Measurements from ENCODE around the gene HTR3B.
"Not testable (repeated sequence)": the region's sequence is repeated elsewhere in the genome, so short reads cannot be mapped to it uniquely, and the experiment has no call there.

The HTR3B gene, protein sequence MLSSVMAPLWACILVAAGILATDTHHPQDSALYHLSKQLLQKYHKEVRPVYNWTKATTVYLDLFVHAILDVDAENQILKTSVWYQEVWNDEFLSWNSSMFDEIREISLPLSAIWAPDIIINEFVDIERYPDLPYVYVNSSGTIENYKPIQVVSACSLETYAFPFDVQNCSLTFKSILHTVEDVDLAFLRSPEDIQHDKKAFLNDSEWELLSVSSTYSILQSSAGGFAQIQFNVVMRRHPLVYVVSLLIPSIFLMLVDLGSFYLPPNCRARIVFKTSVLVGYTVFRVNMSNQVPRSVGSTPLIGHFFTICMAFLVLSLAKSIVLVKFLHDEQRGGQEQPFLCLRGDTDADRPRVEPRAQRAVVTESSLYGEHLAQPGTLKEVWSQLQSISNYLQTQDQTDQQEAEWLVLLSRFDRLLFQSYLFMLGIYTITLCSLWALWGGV

DNA sequence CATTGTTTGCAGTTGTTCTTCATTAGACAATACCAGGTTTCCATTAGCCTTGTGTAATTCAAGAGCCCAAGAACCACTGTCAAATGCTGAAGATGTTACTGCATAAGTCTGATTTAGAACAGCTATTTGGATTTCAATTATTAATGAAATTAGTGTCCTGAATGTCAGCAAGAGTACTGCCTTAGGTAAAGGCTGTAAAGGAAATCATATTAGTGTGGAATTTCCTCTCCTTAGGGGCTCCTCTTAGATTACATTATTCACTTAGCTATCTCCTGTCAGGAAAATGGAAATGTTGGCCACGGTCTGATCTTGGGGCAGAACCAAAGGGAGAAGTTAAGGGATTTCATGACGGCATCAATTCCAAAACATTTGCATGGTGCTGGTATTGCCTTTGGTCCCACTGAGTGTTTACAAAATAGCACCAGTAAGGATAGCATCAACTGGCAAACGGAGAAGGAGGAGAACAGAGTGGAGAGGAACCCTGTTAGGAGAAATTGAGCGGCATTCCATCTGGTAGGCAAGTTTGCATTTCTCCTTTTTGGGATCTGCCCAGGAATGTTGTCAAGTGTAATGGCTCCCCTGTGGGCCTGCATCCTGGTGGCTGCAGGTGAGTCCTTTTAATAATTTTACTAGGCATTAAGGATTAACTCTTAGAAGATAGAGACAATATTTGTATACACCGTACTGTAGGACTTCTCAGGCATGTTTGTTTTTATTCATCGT lies at the start of gene HTR3B:
Gene HTR3B, plus strand, starts transcription at position 418 of the 723 bp plus-strand sequence. Its CDS starts 138 bp downstream, at position 556.
- DNase-seq = no peak

DNA sequence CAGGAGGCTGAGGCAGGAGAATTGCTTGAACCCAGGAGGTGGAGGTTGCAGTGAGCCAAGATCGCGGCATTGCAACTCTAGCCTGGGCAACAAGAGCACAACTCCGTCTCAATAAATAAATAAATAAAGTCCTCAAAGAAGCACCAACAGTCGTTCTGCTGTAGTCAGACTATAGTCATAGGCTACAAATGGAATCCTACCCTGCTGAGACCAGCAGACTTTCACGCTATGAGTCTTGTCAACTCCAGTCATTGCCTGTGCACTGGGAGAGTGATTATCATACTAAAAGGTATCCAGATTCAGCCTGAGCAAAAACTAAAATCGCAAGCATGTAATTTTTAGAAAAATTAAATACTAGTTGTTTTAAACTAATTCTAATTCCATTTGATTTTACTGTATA lies 48.8 kb upstream of the HTR3B start:
- no peak for DNase-seq

DNA sequence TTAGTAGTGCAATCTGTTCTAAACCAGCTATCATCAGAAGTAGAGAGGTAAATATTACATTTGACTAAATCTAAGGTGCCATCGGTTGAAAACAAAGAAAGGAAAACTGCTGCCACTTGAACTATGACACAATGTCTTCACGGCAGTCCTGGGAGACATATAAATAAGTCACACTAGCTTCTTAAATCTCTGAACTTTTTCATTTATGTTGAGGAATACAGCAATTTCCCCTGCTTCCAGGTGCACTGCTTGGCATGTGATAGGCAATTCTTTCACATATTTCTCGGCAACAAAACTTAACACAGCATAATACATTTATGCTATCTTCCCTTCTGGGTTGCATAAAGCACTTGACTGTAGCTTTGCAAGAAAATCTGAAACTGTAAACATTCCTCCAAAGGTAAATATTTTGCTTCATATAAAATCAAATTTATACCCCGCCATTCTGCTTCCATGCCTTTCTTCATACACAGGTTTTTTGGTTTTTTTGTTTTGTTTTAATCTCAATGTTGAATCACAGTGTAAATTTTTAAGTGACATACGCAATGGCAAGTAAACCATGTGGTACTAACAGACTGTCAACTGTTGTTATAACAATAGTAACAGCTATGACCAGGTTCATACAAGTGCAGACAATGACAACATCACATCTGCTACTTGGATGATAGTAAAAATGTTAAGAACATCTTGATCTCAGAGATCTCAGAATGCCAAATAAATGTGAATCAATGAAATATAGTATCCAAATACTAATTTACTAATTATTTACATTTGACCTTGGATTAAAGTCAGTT lies 47.4 kb upstream of the HTR3B start:
- no peak for DNase-seq

DNA sequence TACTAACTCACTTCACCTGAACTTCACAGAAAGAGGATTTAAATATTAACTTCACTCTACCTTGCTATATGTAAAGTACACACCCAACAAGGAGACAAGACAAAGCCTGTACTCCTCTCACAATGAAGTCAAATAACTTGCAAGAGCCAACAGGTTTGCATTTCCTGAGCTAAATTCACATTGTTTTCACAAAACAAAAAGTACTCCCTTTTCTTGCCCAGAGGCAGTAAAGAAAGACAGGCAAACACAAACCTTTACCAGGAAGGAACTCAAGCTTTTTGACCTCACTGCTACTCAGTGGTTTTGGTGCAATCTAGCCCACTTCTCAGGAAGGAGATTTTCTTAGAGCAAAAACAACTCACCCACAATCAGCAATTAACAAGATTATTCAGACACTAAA lies 44.9 kb upstream of the HTR3B start:
- DNase-seq = no peak

DNA sequence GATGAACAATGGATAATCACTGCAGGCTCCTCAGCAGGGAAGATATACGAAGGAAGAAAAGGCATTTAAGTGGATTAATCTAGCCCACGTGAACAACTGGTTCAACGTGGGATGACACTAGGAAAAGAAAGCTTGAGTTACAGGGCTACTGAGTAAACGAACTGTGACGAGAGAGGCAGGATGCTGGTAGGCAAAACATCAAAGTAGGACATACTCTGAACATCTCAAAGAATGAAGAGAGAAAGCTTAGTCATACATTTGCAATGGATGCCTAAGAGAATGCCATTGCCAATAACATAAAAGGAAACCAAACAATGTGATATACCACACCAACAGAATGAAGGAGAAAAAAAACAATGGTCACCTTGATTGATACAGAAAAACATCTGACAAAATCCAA lies 42.2 kb upstream of the HTR3B start:
- no peak for DNase-seq

DNA sequence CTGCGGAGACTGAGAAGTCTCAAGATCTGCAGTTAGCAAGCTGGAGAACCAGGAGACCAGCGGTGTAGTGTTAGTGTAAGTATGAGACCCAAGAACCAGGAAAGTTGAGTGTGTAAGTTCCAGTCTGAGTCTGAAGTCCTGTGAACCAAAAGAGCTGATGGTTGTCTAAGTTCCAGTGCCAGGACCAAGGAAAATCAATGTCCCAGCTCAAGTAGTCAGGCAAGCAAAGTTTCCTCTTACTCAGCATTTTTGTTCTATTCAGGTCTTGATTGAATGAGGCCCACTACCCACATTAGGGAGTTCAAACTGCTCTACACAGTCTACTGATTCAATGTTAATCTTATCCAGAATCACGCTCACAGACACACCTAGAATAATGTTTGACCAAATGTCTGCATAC lies 40.2 kb upstream of the HTR3B start:
- no peak for DNase-seq

DNA sequence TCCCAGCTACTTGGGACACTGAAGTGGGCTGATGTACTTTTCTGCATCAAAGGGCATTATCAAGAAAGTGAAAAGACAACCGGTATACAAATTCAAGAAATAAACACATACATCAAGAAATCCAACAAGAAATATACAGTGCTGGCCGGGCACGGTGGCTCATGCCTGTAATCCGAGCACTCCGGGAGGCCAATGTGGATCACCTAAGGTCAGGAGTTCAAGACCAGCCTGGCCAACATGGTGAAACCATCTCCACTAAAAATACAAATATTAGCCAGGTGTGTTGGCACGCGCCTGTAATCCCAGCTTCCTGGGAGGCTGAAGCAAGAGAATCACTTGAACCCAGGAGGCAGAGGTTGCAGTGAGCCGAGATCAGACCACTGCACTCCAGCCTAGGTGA lies 38.7 kb upstream of the HTR3B start:
- no peak for DNase-seq

DNA sequence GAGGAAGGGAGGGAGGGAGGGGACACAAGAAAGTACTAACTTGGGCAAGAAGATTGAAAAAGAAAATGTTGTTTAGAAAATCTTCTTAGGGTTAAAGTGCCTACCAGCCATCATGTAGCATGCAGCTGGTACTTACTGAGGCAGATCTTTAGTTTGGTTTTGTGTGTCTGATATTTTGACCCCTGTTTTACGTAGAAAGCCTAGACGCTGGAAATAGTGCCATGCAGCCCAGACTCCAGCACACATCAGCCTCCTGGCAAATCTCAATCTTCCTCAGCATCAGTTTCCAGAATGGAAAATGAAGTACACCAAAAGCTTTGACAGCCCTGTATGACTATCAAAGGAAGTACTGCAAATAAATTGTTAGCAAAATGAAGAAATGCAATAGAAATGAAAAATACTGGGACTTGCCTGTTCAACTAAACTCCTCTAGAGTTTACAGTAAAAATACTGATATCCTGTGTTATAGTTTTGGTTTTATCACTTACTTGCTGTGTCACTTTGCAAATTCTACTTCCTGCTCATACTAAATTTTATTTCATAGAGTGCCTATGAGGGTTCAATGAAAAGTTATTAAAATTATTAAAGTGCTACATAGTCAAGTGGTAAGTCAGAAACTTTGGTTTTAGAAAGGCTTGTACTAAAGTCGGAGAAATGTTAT lies 36.6 kb upstream of the HTR3B start:
- no peak for DNase-seq

DNA sequence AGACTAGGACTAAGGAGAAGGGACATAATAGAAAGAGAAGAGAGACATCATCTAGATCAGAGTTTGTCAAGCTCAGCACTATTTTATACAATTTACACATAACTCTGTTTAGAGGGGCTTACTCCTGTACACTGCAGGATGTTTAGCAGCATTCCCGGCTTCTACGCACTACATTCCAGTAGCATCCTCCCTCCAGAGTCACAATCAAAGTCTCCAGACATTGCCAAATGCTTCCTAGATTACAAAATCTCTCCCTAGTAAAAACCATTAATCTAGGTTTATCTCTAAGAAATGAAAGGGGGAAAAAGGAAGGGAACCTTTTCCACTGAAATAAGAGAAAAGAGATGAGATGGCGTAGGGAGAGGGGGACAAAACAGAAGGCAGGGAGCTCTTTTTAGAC lies 33.3 kb upstream of the HTR3B start:
- no peak for DNase-seq

DNA sequence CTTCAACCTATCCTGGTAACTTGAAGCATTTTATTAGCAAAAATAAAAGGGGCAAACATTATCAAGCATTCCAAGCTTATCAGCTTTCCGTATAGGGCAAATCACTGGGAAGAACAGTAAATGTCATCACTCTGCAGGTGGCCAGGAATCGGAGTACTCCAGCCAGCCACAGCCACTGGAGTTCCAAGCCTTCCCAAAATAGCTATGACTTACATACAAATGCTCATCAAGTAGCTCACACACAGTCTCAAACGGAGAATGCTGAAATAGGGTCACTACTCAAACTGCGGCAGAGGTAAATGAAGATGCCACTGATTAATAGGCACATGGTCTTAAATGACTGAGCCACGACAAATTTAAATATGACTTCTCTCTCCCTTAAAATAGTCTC lies 31.4 kb upstream of the HTR3B start:
- no peak for DNase-seq

DNA sequence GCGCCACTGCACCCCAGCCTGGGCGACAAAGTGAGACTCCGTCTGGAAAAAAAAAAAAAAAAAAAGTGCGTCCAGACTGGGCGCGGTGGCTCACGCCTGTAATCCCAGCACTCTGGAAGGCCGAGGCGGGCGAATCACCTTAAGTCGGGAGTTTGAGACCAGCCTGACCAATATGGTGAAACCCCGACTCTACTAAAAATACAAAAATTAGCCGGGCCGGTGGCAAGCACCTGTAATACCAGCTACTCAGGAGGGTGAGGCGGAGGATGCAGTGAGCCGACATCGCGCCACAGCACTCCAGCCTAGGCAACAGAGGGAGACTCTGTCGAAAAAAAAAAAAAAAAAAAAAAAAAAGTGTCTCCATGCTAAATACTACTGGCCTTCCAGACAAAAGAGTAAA lies 30.5 kb upstream of the HTR3B start:
- no peak for DNase-seq

DNA sequence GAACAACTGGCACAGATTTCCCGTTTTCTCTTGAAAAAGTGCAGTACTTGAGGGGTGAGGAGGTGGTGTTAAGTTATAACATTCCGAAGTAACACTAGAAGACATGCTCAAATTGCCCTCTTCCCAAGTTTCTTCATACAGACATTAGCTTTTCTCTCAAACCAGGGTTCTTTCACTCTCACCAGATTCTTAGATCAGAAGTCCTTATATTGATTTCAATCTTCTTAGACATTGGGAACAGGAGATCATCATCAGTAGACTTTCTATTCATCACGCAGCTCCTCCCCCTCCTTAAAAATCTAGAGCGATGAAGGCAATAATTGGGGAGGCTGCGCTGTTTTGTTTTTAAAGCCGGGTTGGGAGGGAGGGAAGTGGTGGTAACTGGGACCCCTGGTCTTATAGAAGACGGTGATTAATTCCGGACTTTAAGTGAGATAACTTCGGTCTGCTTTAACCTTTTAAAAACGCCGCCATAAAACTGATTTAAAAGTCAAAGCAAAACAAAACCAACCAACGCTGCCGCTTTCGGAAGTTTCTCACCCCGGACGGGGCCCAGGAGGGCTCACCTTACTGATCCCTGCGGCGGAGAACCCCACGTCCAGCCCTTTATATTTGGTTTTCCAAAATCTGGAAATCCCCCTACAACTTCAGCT lies 29.9 kb upstream of the HTR3B start:
- DNase-seq = no peak

DNA sequence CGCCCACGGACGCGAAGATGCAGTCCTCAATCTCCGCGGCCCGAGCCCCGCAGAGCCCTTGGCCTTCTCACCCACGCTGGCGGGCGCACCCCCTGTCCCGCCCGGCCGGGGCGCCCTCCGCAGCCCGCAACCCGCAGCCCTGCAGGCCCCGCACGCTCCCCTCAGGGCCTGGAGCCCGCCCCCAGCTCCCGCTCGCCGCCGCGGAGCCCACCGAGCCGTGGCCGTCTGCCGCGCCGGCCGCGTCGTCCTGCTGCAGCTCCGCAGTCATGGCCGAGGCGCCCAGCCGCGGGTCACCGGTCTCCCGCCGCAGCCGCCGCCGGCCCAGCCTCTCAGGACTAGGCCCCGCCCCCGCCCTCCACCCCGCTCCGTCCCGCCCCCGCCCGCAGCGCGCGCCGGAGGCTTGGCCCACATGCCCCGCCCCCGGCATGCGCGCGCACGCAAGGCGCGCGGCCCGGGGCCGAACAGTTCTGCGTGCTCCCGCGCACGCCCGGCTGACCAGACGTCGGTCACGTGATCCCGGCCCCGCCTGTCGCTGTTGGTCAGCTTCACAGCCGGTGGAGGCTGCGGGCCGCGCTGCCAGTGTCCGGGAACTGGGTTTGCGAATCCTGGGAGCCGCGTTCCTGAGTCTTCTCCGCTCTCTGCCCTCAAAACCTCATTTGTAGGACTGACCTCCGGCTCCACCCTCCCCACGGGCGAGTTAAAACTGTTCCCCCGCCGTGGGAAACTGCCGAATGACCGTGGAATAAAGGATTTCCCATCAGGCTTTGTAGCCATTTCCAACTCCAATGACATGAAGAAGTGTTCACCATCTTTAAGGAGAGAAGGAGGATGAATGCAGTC lies 29.1 kb upstream of the HTR3B start, which contains the start of gene USP28:
Gene USP28, minus strand, starts transcription at position 339 of the 840 bp plus-strand sequence. Its CDS starts 71 bp downstream, at position 268.
- DNase-seq = peak; percentile 68 to 76

DNA sequence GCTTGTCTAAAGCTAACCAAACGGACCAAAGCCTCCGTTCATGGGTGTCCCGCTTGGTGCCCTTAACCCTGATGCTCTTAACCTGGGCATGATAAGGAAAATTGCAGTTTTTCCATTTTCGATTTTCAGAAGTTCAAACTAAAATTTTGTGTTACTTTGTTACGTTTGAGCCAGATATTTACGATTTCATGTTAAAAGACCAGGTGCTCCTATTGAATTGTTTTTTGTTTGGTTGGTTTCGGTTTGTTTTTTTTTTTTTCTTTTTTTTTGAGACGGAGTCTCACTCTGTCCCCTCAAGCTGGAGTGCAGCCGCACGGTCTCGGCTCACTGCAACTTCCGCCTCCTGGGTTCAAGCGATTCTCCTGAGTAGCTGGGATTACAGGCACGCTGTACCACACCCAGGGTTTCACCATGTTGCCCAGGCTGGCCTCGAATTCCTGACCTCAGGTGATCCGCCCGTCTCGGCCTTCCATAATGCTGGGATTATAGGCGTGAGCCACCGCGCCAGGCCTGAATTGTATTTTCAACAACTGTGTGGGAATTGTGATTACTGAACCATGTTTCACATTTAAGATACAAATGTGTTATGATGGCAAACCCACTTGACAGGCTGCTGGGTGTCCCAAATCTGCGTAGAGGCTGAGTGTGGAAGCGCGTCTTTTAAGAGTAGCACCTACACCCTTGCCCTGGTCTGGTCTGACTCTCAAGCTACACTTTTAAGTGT lies 28.4 kb upstream of the HTR3B start:
- no peak for DNase-seq

DNA sequence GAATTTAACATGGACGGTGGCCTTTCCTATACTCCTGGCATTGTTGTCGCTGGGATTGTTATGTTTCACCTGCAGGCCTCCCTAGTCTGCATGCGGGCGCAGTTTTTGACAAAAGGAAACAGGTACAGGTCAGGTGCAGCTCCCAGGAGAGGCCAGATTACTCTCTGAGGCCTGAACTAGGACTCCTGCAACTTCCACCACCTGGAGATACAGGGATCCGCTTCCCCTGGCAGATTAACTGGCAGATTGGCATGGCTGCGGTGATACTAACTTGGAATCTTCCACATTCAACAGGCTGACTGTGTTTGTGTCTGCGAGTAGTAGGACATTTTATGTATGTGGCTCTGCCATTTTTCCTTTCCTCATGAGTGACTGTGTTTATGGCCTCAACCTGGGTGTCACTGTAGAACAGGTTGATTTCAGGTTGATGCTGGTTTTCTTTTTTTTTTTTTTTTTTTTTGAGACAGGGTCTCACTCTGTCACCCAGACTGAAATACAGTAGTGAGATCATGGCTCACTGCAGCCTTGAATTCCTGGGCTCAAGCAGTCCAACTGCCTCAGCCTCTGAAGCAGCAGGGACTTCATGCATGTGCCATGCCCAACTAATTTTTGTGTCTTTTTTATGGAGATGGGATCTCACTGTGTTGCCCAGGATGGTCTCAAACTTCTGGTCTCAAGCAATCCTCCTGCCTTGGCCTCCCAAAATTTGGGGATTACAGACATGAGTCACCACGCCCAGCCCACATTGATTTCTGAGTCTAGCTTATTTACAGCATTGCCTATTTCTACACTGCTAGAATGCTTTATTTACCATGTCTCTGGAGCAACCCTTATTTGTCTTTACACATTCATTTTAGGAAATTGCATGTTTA lies 27.6 kb upstream of the HTR3B start:
- DNase-seq = no peak

DNA sequence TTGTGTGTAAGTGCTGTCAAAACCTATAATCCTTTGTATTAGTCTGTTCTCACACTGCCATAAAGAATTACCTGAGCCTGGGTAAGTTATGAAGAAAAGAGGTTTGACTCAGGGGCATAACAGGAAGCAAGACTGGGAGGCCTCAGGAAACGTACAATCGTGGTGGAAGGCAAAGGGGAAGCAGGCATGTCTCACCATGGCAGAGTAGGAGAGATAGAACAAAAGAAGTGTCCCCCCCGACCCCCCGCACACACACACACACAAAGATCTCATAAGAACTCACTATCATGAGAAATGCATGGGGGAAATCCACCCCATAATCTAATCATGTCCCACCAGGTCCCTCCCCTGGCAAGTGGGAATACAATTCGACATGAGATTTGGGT lies 26.9 kb upstream of the HTR3B start:
- no peak for DNase-seq

DNA sequence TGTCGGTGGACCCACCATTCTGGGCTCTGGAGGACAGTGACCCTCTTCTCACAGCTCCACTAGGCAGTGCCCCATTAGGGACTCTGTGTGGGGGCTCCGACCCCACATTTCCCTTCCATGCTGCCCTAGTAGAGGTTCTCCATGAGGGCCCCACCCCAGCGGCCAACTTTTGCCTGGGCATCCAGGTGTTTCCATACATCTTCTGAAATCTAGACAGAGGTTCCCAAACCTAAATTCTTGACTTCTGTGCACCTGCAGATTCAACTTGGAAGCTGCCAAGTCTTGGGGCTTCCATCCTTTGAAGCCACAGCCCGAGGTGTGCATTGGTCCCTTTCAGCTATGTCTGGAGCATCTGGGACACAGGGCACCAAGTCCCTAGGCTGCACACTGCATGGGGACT lies 25.1 kb upstream of the HTR3B start:
- not testable (repeated sequence) for DNase-seq

DNA sequence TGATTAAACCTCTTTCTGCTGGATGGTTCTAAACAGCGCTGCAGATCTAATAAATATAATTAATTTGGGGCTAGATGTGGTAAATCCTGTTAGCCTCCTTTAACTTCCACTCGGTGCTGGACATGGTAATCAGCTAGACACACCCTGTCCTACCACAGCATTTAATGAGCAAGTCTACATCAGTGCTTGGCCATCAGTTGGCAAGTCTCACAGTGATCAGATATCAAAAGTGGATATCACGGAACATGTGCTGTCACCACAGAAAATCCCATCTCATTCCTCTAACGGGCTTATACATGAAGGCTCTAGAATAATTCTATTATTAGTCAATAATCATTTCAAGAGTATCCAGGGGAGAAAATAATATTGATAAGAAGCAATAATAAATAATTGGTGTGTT lies 23.6 kb upstream of the HTR3B start:
- DNase-seq = no peak

DNA sequence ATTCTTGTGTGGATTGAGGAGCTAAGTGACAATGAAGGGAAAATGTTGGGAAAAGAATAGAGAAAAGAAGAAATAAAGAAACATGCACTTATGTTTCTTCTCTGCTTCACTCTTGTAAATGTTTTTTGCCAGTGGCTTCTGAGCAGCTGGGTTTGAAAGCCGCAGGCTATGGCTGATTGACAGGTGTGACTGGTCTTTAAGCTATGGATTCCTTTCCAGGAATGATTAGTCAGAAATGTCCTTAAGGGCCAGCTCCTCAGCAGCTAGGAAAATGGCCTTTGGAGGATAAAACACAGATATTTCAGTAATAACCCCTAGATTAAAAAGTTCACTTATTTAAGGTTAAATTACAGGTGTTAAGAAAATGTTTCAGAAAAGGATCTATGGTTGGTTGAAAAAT lies 22.7 kb upstream of the HTR3B start:
- no peak for DNase-seq
